Neural crest cell (in vitro differentiated cells): ENCODE results near the gene ATP8A1. TPM values are rescaled to one million over a fixed set of nuclear protein-coding genes. Genes with fewer than 3 reads are reported as not detected.

ENCODE experiments used
- DNase-seq: peaks from one replicate; pipeline ENCODE4 v3.0.0; 2021; ENCODE audit warnings: low read depth, mixed read lengths, low spot score
- H3K27ac Mint-ChIP-seq: one replicate; pipeline ENCODE4 v1.8.0; 2021; ENCODE audit warnings: mild to moderate bottlenecking, mixed read lengths; ENCODE audit not compliant: unreplicated experiment
- H3K27me3 Mint-ChIP-seq: 2 replicates; pipeline ENCODE4 v1.8.0; 2021; ENCODE audit warnings: low read depth, mild to moderate bottlenecking, mixed read lengths
- H3K36me3 Mint-ChIP-seq: 2 replicates; pipeline ENCODE4 v1.8.0; 2021; ENCODE audit warnings: low read depth, mild to moderate bottlenecking, mixed read lengths
- H3K4me1 Mint-ChIP-seq: 2 replicates; pipeline ENCODE4 v1.8.0; 2021; ENCODE audit warnings: mixed read lengths
- H3K4me3 Mint-ChIP-seq: one replicate; pipeline ENCODE4 v1.8.0; 2021; ENCODE audit warnings: mild to moderate bottlenecking, mixed read lengths
- H3K9me3 Mint-ChIP-seq: 2 replicates; pipeline ENCODE4 v1.8.0; 2021; ENCODE audit warnings: mixed read lengths
- total RNA-seq: library from RNA; stranded (reverse); gene quantifications from 2 replicates; pipeline ENCODE4 v1.2.1, GENCODE V29; 2021
- TF ChIP-seq, protein P1 (sequence below): fragments of 200-600 bp; sonication (generic); conservative IDR thresholded peaks from 2 replicates; pipeline ENCODE4 v1.5.0; 2021; ENCODE audit warnings: antibody characterized with exemption, mild to moderate bottlenecking

Gene ATP8A1
- total RNA-seq, 1 donor from 2014 or later = 11.9 TPM

DNA sequence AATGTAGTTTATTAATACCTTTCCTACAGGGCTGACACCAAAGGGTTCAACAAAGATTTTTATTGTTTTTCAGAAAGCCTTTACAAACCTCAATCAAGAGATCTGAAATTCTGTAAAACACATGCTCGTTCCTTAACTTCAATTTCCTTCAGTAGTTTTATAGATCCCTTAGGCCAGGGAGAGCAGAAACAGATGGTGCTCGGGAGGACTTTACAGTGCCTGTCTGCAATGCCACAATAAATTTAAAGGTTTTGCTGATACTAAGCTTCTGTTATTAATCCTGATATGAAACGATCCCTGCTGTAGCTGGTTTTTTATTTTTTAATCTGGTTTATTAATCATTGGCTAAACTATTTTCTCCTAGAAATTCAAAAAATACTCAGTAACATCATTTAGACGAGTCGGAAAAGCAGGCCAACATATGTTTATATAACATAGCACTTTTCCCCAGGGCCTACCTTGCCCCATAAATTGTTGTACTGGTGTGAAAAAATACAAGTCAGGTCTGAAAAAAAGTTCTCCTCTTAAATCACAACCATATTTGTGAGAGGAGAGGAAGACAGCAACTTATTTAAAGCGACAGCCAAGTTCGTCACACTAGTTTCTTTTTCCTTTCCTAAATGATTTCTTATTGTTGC is 219.9 kb downstream of the ATP8A1 start:
- H3K4me1 Mint-ChIP-seq = no peaks in the 10 kb centered on the region
- H3K9me3 Mint-ChIP-seq = no peaks in the 10 kb centered on the region
- H3K36me3 Mint-ChIP-seq = peaks cover 6% of the 10 kb centered on the region
- DNase-seq = no peak
- H3K27ac Mint-ChIP-seq = no peak overlapping the region
- TF ChIP-seq, protein P1, sequence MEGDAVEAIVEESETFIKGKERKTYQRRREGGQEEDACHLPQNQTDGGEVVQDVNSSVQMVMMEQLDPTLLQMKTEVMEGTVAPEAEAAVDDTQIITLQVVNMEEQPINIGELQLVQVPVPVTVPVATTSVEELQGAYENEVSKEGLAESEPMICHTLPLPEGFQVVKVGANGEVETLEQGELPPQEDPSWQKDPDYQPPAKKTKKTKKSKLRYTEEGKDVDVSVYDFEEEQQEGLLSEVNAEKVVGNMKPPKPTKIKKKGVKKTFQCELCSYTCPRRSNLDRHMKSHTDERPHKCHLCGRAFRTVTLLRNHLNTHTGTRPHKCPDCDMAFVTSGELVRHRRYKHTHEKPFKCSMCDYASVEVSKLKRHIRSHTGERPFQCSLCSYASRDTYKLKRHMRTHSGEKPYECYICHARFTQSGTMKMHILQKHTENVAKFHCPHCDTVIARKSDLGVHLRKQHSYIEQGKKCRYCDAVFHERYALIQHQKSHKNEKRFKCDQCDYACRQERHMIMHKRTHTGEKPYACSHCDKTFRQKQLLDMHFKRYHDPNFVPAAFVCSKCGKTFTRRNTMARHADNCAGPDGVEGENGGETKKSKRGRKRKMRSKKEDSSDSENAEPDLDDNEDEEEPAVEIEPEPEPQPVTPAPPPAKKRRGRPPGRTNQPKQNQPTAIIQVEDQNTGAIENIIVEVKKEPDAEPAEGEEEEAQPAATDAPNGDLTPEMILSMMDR = no peak
- H3K4me3 Mint-ChIP-seq = no peak overlapping the region
- no peaks in the 10 kb centered on the region for H3K27me3 Mint-ChIP-seq

DNA sequence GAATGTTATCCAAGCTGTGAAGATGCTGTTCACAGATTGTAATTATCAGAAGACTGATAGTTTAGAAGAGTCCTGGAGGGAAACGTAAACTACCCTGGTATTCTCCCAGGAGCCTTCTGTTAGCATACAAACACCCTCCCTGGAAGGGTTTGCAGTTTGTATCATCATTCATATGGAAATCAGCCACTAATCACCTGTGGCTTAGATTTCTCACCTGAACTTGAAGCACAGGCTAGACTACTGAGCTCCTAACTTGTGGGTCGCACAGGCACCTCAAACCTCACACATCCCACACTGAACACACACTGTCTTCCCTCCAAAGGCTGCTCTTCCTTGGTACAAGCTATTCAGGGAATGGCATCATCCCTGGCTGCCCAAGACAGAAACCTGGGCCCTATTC is 228.9 kb downstream of the ATP8A1 start:
- Mint-ChIP-seq H3K4me3 (no peak overlapping the region), H3K27ac (no peak overlapping the region), H3K9me3 (no peaks in the 10 kb centered on the region), H3K36me3 (peaks cover 5% of the 10 kb centered on the region), H3K4me1 (peaks cover 13% of the 10 kb centered on the region), H3K27me3 (no peaks in the 10 kb centered on the region)
- no peak for DNase-seq
- TF ChIP-seq, protein P1 = no peak

DNA sequence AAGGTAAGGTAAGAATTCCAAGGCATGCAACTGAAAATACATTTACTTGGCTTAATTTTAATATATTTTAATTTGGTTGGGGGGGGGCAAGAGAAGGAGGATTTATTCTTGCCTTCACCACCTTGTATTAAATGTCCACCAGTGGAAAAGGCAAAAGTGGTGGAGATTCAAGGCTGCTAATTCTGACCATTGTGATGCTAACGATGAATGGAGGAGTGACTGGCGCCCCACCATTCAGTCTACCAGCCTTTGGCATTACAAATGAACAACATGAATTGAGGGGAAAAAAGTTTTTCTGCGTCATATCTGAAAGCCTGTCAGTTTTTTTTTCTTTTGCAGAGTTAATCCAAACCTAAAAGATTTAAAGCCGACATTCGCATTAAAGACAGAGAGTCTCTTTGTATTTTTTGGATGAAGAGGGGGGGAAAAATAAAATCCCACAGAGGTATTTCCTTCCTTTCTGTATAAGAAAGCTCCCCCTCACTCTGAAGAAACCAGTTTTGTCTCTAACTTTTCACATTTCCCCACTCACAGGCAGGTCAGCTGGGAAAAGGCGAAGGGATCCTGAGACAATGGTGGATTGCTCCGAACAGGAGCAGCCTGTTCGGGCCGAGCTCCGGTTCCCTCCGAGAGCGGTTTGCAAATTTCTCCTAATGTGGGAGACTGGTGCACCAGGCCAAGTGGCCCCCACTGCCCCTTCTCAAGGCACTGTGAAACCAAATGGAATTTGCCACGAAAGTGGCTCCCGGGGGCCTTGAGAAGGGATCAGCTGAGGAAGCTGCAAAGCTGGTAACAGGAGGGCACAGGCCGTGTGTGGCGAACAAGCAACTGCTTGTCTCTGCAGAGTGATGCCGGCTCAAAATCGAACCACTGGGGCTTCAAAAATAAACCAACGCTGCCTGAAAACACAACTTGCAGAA is 231.5 kb downstream of the ATP8A1 start:
- peak overlapping the region; percentile 86 for H3K27ac Mint-ChIP-seq
- TF ChIP-seq, protein P1 = no peak
- H3K36me3 Mint-ChIP-seq = peaks cover 4% of the 10 kb centered on the region
- H3K9me3 Mint-ChIP-seq = no peaks in the 10 kb centered on the region
- H3K4me3 Mint-ChIP-seq = peak overlapping the region; percentile 57
- H3K27me3 Mint-ChIP-seq = no peaks in the 10 kb centered on the region
- DNase-seq = no peak
- H3K4me1 Mint-ChIP-seq = peaks cover 13% of the 10 kb centered on the region

DNA sequence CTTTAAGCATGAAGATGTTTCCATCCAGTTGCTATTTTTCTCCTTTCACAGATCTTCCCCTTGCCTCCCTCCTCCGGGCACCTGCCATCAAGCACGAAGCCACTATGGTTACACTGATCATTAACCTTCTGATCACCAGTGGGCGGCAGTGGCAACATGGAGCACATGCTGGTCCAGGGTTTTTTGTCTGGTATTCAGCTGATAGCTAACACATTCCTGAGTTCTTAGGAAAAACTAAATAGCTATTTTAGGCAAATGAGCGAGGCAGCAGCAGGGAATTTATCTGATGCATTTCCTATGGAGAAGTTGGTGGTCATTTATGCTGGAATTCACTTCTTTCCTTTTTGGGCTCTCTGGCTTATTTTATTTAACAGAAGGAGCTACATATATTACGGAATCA is 236.8 kb downstream of the ATP8A1 start:
- Mint-ChIP-seq H3K4me3 (no peak overlapping the region), H3K27ac (no peak overlapping the region), H3K4me1 (peaks cover 12% of the 10 kb centered on the region), H3K36me3 (peaks cover 2% of the 10 kb centered on the region), H3K27me3 (no peaks in the 10 kb centered on the region), H3K9me3 (no peaks in the 10 kb centered on the region)
- TF ChIP-seq, protein P1 = no peak
- DNase-seq = no peak

DNA sequence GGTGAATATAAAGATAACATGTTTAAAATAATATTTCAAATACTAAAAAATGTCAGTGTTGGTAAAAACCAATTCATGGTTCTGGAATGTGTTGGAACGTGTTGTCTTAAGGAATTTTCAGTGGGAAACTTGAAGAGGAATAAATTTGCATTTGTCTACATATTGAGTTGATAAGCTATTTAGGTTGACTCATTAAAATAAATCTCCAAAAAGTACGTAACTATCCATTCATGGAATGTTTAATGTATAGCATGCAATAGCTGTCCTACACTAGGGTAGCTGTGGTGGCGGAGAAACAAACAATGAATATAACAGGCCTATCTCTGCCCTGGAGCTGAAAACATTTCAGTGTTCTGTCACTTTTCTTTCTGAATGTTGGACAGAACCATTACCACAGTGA is 239.4 kb downstream of the ATP8A1 start:
- Mint-ChIP-seq H3K4me1 (peaks cover 11% of the 10 kb centered on the region), H3K4me3 (no peak overlapping the region), H3K27me3 (no peaks in the 10 kb centered on the region), H3K27ac (no peak overlapping the region), H3K9me3 (no peaks in the 10 kb centered on the region), H3K36me3 (peaks cover 2% of the 10 kb centered on the region)
- DNase-seq = no peak
- TF ChIP-seq, protein P1 = no peak
